SK-N-SH (cell line): ENCODE measurements around the gene COX8A.
"Not testable (repeated sequence)": the region's sequence is repeated elsewhere in the genome, so short reads cannot be mapped to it uniquely, and the experiment has no call there.

Experiments used
- FOXM1 ChIP-seq: IDR thresholded peaks from 2 replicates; pipeline ENCODE4 v1.4.0; 2012; ENCODE audit warnings: low read depth, mild to moderate bottlenecking
- GATA2 ChIP-seq: sonication (generic); formaldehyde crosslinking; IDR thresholded peaks from 2 replicates; pipeline ENCODE4 v1.5.0; 2020; ENCODE audit warnings: mild to moderate bottlenecking, missing genetic modification reagents
- JUND ChIP-seq: IDR thresholded peaks from 2 replicates; pipeline ENCODE4 v1.4.0; 2012
- TAF1 ChIP-seq: IDR thresholded peaks from 2 replicates; pipeline ENCODE4 v1.6.1; 2012; ENCODE audit warnings: low read depth, mild to moderate bottlenecking, low read length, moderate library complexity, borderline replicate concordance
- YY1 ChIP-seq: IDR thresholded peaks from 2 replicates; pipeline ENCODE4 v1.4.0; 2012; ENCODE audit warnings: low read depth, mild to moderate bottlenecking
- TF ChIP-seq, protein P1 (sequence below): fragments of 200-600 bp; sonication (generic); IDR thresholded peaks from 2 replicates; pipeline ENCODE4 v1.6.1; 2017; ENCODE audit warnings: antibody characterized with exemption, mild to moderate bottlenecking, moderate library complexity

DNA sequence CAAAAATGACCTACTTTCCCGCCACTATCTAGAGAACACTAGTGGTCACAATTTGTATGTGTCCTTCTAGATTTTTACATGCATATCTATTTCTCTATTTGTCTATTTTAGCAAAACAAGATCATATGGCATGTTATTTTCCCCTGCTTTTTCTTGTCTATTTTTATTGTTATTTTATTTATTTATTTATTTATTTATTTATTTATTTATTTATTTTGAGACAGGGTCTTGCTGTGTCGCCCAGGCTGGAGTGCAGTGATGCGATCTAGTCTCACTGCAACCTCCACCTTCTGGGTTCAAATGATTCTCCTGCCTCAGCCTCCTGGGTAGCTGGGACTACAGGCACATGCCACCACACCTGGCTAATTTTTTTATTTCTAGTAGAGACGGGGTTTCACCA lies 10.5 kb upstream of the COX8A start:
- TF ChIP-seq, protein P1, sequence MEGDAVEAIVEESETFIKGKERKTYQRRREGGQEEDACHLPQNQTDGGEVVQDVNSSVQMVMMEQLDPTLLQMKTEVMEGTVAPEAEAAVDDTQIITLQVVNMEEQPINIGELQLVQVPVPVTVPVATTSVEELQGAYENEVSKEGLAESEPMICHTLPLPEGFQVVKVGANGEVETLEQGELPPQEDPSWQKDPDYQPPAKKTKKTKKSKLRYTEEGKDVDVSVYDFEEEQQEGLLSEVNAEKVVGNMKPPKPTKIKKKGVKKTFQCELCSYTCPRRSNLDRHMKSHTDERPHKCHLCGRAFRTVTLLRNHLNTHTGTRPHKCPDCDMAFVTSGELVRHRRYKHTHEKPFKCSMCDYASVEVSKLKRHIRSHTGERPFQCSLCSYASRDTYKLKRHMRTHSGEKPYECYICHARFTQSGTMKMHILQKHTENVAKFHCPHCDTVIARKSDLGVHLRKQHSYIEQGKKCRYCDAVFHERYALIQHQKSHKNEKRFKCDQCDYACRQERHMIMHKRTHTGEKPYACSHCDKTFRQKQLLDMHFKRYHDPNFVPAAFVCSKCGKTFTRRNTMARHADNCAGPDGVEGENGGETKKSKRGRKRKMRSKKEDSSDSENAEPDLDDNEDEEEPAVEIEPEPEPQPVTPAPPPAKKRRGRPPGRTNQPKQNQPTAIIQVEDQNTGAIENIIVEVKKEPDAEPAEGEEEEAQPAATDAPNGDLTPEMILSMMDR = not testable (repeated sequence)
- not testable (repeated sequence) for TF ChIP-seq FOXM1, JUND, TAF1, YY1, GATA2
